HepG2 (cell line): ENCODE data around the gene SEMA3B. TPM values are rescaled to one million over a fixed set of nuclear protein-coding genes. Genes with fewer than 3 reads are reported as not detected.

ENCODE experiments used
- CCDC6 ChIP-seq: sonication (generic); formaldehyde crosslinking; IDR thresholded peaks from 2 replicates; pipeline ENCODE4 v1.8.1; 2022; ENCODE audit warnings: mild to moderate bottlenecking, missing genetic modification reagents, moderate library complexity
- HNF1A ChIP-seq, 2 experiments: sonication (generic) in 1 of 2; formaldehyde crosslinking in 1 of 2; IDR thresholded peaks; 2 replicates each; pipeline versions ENCODE4 v1.4.0 to v1.6.1; 2016 to 2020; ENCODE audit warnings: borderline replicate concordance in 1 of 2, low read depth in 1 of 2, mild to moderate bottlenecking in 1 of 2, missing genetic modification reagents in 1 of 2
- KLF12 ChIP-seq: sonication (generic); formaldehyde crosslinking; IDR thresholded peaks from 2 replicates; pipeline ENCODE4 v1.4.0; 2020; ENCODE audit warnings: missing genetic modification reagents, borderline replicate concordance
- MIER3 ChIP-seq: IDR thresholded peaks from 2 replicates; pipeline ENCODE4 v1.6.1; 2016; ENCODE audit warnings: missing compliant biosample characterization, borderline replicate concordance
- NFYB ChIP-seq: sonication (generic); formaldehyde crosslinking; IDR thresholded peaks from 2 replicates; pipeline ENCODE4 v1.4.0; 2020; ENCODE audit warnings: missing genetic modification reagents
- SCMH1 ChIP-seq: sonication (generic); formaldehyde crosslinking; IDR thresholded peaks from 2 replicates; pipeline ENCODE4 v1.9.0; 2021; ENCODE audit warnings: missing genetic modification reagents, mild to moderate bottlenecking, borderline replicate concordance
- TBP ChIP-seq: sonication (generic); formaldehyde crosslinking; IDR thresholded peaks from 2 replicates; pipeline ENCODE4 v1.5.0; 2020; ENCODE audit warnings: missing genetic modification reagents
- TOE1 ChIP-seq: sonication (generic); formaldehyde crosslinking; IDR thresholded peaks from 2 replicates; pipeline ENCODE4 v1.4.0; 2020; ENCODE audit warnings: mild to moderate bottlenecking, missing genetic modification reagents
- ZNF251 ChIP-seq: sonication (generic); formaldehyde crosslinking; IDR thresholded peaks from 2 replicates; pipeline ENCODE4 v1.9.0; 2021; ENCODE audit warnings: mild to moderate bottlenecking, missing genetic modification reagents
- ZNF260 ChIP-seq: sonication (generic); formaldehyde crosslinking; IDR thresholded peaks from 2 replicates; pipeline ENCODE4 v1.4.0; 2020; ENCODE audit warnings: missing genetic modification reagents, low read depth, mild to moderate bottlenecking, borderline replicate concordance
- ZNF34 ChIP-seq: sonication (generic); formaldehyde crosslinking; IDR thresholded peaks from 2 replicates; pipeline ENCODE4 v1.4.0; 2020; ENCODE audit warnings: mild to moderate bottlenecking, missing genetic modification reagents, borderline replicate concordance
- ZNF737 ChIP-seq: sonication (generic); formaldehyde crosslinking; IDR thresholded peaks from 2 replicates; pipeline ENCODE4 v1.5.0; 2020; ENCODE audit warnings: missing genetic modification reagents, mild to moderate bottlenecking, borderline replicate concordance
- ZNF891 ChIP-seq: sonication (generic); formaldehyde crosslinking; IDR thresholded peaks from 2 replicates; pipeline ENCODE4 v1.5.0; 2020; ENCODE audit warnings: mild to moderate bottlenecking, missing genetic modification reagents
- polyA plus RNA-seq, 8 experiments: library from polyadenylated mRNA; depleted of rRNA in 3 of 8; stranded (reverse) in 7 of 8; unstranded in 1 of 8; fragments of >200 nt; fragmentation: Illumina TruSeq in 4 of 8; extraction: Trizol in 4 of 8; gene quantifications; 2 replicates each; pipeline versions ENCODE4 v1.2.1 to v1.2.3, GENCODE V29; 2011 to 2016; ENCODE audit warnings: low read depth in 4 of 8, missing spikeins in 1 of 8, mixed read lengths in 1 of 8; ENCODE audit not compliant: insufficient read depth in 1 of 8
- total RNA-seq, 5 experiments: library from RNA; depleted of rRNA; stranded (reverse); fragments of >200 nt; fragmentation: Illumina TruSeq; extraction: Trizol; gene quantifications; 2 replicates each; pipeline ENCODE4 v1.2.3, GENCODE V29; 2016; ENCODE audit warnings: low read depth in 1 of 5
- TF ChIP-seq, protein P1 (sequence below), 2 experiments: fragments of 450-650 bp in 1 of 2; sonication (generic) in 1 of 2; formaldehyde crosslinking; IDR thresholded peaks; 2 replicates each; pipeline versions ENCODE4 v1.5.0 to v1.8.0; 2020 to 2022; ENCODE audit warnings: mild to moderate bottlenecking in 1 of 2, missing genetic modification reagents in 1 of 2
- TF ChIP-seq, protein P2 (sequence below): sonication (generic); formaldehyde crosslinking; conservative IDR thresholded peaks from 2 replicates; pipeline ENCODE4 v1.4.0; 2020; ENCODE audit warnings: mild to moderate bottlenecking, missing genetic modification reagents, moderate library complexity
- TF ChIP-seq, protein P3 (sequence below): sonication (generic); formaldehyde crosslinking; IDR thresholded peaks from 2 replicates; pipeline ENCODE4 v1.4.0; 2020; ENCODE audit warnings: missing genetic modification reagents

The SEMA3B gene
- total and polyA plus RNA-seq, 2 of the 13 experiments (the other 11 are each of a cell fraction or from before 2014, with no cell fraction given) = 93.2 to 158 TPM

GRCh38 chr3:50319894-50320625, 51.1 kb downstream of the SEMA3B start (continued):
- TF ChIP-seq NFYB (CRISPR knock-in tag) = no peak
- 0 out of 2 replicates have a peak, but pooled peaks have one; percentile 35 for TF ChIP-seq ZNF737
- TF ChIP-seq, protein P1, sequence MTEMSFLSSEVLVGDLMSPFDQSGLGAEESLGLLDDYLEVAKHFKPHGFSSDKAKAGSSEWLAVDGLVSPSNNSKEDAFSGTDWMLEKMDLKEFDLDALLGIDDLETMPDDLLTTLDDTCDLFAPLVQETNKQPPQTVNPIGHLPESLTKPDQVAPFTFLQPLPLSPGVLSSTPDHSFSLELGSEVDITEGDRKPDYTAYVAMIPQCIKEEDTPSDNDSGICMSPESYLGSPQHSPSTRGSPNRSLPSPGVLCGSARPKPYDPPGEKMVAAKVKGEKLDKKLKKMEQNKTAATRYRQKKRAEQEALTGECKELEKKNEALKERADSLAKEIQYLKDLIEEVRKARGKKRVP (CRISPR knock-in tag; IDR thresholded peaks at IDR 0.05) = no peak
- TF ChIP-seq, protein P2, sequence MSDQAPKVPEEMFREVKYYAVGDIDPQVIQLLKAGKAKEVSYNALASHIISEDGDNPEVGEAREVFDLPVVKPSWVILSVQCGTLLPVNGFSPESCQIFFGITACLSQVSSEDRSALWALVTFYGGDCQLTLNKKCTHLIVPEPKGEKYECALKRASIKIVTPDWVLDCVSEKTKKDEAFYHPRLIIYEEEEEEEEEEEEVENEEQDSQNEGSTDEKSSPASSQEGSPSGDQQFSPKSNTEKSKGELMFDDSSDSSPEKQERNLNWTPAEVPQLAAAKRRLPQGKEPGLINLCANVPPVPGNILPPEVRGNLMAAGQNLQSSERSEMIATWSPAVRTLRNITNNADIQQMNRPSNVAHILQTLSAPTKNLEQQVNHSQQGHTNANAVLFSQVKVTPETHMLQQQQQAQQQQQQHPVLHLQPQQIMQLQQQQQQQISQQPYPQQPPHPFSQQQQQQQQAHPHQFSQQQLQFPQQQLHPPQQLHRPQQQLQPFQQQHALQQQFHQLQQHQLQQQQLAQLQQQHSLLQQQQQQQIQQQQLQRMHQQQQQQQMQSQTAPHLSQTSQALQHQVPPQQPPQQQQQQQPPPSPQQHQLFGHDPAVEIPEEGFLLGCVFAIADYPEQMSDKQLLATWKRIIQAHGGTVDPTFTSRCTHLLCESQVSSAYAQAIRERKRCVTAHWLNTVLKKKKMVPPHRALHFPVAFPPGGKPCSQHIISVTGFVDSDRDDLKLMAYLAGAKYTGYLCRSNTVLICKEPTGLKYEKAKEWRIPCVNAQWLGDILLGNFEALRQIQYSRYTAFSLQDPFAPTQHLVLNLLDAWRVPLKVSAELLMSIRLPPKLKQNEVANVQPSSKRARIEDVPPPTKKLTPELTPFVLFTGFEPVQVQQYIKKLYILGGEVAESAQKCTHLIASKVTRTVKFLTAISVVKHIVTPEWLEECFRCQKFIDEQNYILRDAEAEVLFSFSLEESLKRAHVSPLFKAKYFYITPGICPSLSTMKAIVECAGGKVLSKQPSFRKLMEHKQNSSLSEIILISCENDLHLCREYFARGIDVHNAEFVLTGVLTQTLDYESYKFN (CRISPR knock-in tag) = no peak
- no peak for TF ChIP-seq ZNF260 (CRISPR knock-in tag)
- TF ChIP-seq CCDC6 (CRISPR knock-in tag) = no peak
- TF ChIP-seq HNF1A (IDR thresholded peaks at IDR 0.05; ENCODE audit: low read depth) = no peak
- no peak for TF ChIP-seq HNF1A (CRISPR knock-in tag; IDR thresholded peaks at IDR 0.05; ENCODE audit: borderline replicate concordance)
- no peak for TF ChIP-seq ZNF891 (CRISPR knock-in tag)
- TF ChIP-seq TOE1 (CRISPR knock-in tag) = no peak
- TF ChIP-seq ZNF34 (CRISPR knock-in tag) = no peak
- no peak for TF ChIP-seq KLF12 (CRISPR knock-in tag)
- TF ChIP-seq TBP (CRISPR knock-in tag) = no peak
- no peak for TF ChIP-seq MIER3 (CRISPR knock-in tag)
- TF ChIP-seq SCMH1 (CRISPR knock-in tag) = no peak
- TF ChIP-seq ZNF251 (CRISPR knock-in tag) = no peak
- TF ChIP-seq, protein P3, sequence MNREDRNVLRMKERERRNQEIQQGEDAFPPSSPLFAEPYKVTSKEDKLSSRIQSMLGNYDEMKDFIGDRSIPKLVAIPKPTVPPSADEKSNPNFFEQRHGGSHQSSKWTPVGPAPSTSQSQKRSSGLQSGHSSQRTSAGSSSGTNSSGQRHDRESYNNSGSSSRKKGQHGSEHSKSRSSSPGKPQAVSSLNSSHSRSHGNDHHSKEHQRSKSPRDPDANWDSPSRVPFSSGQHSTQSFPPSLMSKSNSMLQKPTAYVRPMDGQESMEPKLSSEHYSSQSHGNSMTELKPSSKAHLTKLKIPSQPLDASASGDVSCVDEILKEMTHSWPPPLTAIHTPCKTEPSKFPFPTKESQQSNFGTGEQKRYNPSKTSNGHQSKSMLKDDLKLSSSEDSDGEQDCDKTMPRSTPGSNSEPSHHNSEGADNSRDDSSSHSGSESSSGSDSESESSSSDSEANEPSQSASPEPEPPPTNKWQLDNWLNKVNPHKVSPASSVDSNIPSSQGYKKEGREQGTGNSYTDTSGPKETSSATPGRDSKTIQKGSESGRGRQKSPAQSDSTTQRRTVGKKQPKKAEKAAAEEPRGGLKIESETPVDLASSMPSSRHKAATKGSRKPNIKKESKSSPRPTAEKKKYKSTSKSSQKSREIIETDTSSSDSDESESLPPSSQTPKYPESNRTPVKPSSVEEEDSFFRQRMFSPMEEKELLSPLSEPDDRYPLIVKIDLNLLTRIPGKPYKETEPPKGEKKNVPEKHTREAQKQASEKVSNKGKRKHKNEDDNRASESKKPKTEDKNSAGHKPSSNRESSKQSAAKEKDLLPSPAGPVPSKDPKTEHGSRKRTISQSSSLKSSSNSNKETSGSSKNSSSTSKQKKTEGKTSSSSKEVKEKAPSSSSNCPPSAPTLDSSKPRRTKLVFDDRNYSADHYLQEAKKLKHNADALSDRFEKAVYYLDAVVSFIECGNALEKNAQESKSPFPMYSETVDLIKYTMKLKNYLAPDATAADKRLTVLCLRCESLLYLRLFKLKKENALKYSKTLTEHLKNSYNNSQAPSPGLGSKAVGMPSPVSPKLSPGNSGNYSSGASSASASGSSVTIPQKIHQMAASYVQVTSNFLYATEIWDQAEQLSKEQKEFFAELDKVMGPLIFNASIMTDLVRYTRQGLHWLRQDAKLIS (CRISPR knock-in tag) = no peak
